H1 (cell line): ENCODE measurements around the gene ZNF346. TPM values are rescaled to one million over a fixed set of nuclear protein-coding genes. Genes with fewer than 3 reads are reported as not detected.

Experiments
- TBP ChIP-seq: IDR thresholded peaks from 2 replicates; pipeline ENCODE4 v1.6.1; 2011; ENCODE audit warnings: low read depth, low read length, improper control_type of control experiment
- polyA plus RNA-seq, 7 experiments: library from polyadenylated mRNA; depleted of rRNA in 3 of 7; stranded (reverse) in 5 of 7; unstranded in 2 of 7; fragments of >200 nt in 5 of 7; fragments of 200-250 nt in 2 of 7; gene quantifications; 1 replicate in 5 of 7; 2 replicates in 1 of 7; 4 replicates in 1 of 7; pipeline versions ENCODE4 v1.2.1 to v1.2.3, GENCODE V29; 2011 to 2013; ENCODE audit warnings: missing spikeins in 2 of 7, mixed read lengths in 2 of 7
- total RNA-seq: library from RNA; stranded (reverse); fragmentation: NEBNext Ultra II Directional; extraction: Animal tissue kit (Norgen Biotek cat#: 25700); gene quantifications from 2 replicates; pipeline ENCODE4 v1.2.1, GENCODE V29; 2021

Gene ZNF346
- total and polyA plus RNA-seq, 2 of the 8 experiments (the other 6 are each of a cell fraction or from before 2014, with no cell fraction given), result 19.9 to 20.8 TPM

DNA sequence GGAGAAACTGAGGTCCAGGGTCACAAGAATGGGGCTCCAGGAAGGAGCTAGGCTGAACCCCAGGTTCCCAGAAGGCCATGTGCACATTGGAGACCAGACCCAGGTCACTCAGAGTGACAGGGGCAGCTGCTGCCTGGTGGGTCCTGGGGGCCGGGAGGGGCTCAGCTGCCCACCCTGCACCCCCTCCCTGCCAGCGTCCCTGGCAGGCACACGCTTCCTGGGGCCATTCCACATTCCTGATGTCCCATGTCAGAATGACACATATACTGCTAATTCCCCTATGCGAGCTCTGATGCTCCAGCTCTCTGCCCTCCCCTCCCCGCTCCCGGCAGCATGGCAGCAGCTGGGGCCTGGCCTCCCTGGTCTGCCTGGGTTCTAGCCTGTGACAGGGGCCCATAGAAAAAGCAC is 78.2 kb downstream of the ZNF346 start (continued):
- no peak for TF ChIP-seq TBP
